Fibroblast of lung (primary cell): Measurements from ENCODE around the gene ACTN1. TPM values are rescaled to one million over a fixed set of nuclear protein-coding genes. Genes with fewer than 3 reads are reported as not detected.

Experiments
- DNase-seq, 2 donors: peaks; one replicate each; pipeline versions ENCODE4 v3.0.0 to v3.0.0-alpha.2; 2010; ENCODE audit warnings: low read depth in 2 of 2
- H2AFZ ChIP-seq: 2 replicates; pipeline ENCODE4 v1.5.1; 2012; ENCODE audit warnings: low read length, control low read depth, inconsistent platforms
- H3K27ac ChIP-seq: 2 replicates; pipeline ENCODE4 v1.5.1; 2011; ENCODE audit warnings: low read length, control low read depth; ENCODE audit not compliant: insufficient read depth
- H3K27me3 ChIP-seq: 2 replicates; pipeline ENCODE4 v1.5.1; 2011; ENCODE audit warnings: mild to moderate bottlenecking, low read length; ENCODE audit not compliant: control insufficient read depth, insufficient read depth
- H3K36me3 ChIP-seq: 2 replicates; pipeline ENCODE4 v1.5.1; 2011; ENCODE audit warnings: low read length; ENCODE audit not compliant: control insufficient read depth, insufficient read depth
- H3K4me1 ChIP-seq: 2 replicates; pipeline ENCODE4 v1.5.1; 2011; ENCODE audit warnings: low read length; ENCODE audit not compliant: control insufficient read depth, insufficient read depth; ENCODE audit errors: extremely low read depth
- H3K4me2 ChIP-seq: 2 replicates; pipeline ENCODE4 v1.5.1; 2011; ENCODE audit warnings: low read length, control low read depth; ENCODE audit not compliant: insufficient read depth; ENCODE audit errors: extremely low read depth
- H3K4me3 ChIP-seq, 4 experiments: fragments of 200-600 bp in 1 of 4; sonication (generic) in 1 of 4; replicated peaks in 1 of 4; 2 replicates each; pipeline ENCODE4 v1.5.1; 2011 to 2016; ENCODE audit warnings: low read length in 4 of 4, low read depth in 3 of 4, mild to moderate bottlenecking in 3 of 4, control low read depth in 2 of 4, inconsistent platforms in 1 of 4, mixed read lengths in 1 of 4; ENCODE audit not compliant: insufficient read depth in 1 of 4; ENCODE audit errors: control extremely low read depth in 1 of 4
- H3K79me2 ChIP-seq: 2 replicates; pipeline ENCODE4 v1.5.1; 2012; ENCODE audit warnings: mild to moderate bottlenecking, low read length, inconsistent platforms; ENCODE audit not compliant: control insufficient read depth, insufficient read depth
- H3K9ac ChIP-seq: 2 replicates; pipeline ENCODE4 v1.5.1; 2011; ENCODE audit warnings: mild to moderate bottlenecking, low read length, control low read depth; ENCODE audit not compliant: insufficient read depth
- H3K9me3 ChIP-seq: 2 replicates; pipeline ENCODE4 v1.5.1; 2012; ENCODE audit warnings: low read depth, low read length; ENCODE audit not compliant: control insufficient read depth, insufficient read depth
- H4K20me1 ChIP-seq: 2 replicates; pipeline ENCODE4 v1.5.1; 2011; ENCODE audit warnings: low read length; ENCODE audit not compliant: control insufficient read depth, insufficient read depth; ENCODE audit errors: extremely low read depth
- CTCF ChIP-seq, 2 donors: IDR thresholded peaks in 1 of 2; conservative IDR thresholded peaks in 1 of 2; 1 replicate in 1 of 2; 2 replicates in 1 of 2; pipeline ENCODE4 v1.5.1; 2011 to 2012; ENCODE audit warnings: low read length in 2 of 2, control low read depth in 1 of 2, inconsistent platforms in 1 of 2, low read depth in 1 of 2, mild to moderate bottlenecking in 1 of 2
- EZH2 ChIP-seq: IDR thresholded peaks from 2 replicates; pipeline ENCODE4 v1.5.1; 2012; ENCODE audit warnings: low read length, control low read depth, mild to moderate bottlenecking; ENCODE audit errors: missing control alignments
- polyA plus RNA-seq, 2 donors: library from polyadenylated mRNA; depleted of rRNA in 1 of 2; stranded (reverse) in 1 of 2; unstranded in 1 of 2; fragments of >200 nt; gene quantifications; 2 replicates each; pipeline ENCODE4 v1.2.1, GENCODE V29; 2011 to 2012; ENCODE audit warnings: missing spikeins in 1 of 2
- total RNA-seq: library from RNA; depleted of rRNA; stranded (reverse); fragments of >200 nt; gene quantifications from 2 replicates; pipeline ENCODE4 v1.2.1, GENCODE V29; 2014

Gene ACTN1
- total and polyA plus RNA-seq, 2 donors (not counting 1 experiment from before 2014, with no cell fraction given) = 254 to 729 TPM

- Histone ChIP-seq H2AFZ (no peak overlapping the region), H3K9me3 (no peaks in the 10 kb centered on the region), H3K36me3 (peaks cover 22% of the 10 kb centered on the region), H3K4me1 (peaks cover 58% of the 10 kb centered on the region), H4K20me1 (peaks cover 9% of the 10 kb centered on the region), H3K79me2 (peaks cover 100% of the 10 kb centered on the region), H3K4me3 (peak overlapping the region in 1 of 4 experiments; percentile 7), H3K9ac (no peak overlapping the region), H3K4me2 (peak overlapping the region; percentile 40), H3K27me3 (no peaks in the 10 kb centered on the region), H3K27ac (no peak overlapping the region)
- no peak for DNase-seq
- TF ChIP-seq CTCF (conservative IDR thresholded peaks at IDR 0.05 in 1 of 2, IDR thresholded peaks at IDR 0.05 in 1 of 2; ENCODE audit: low read depth in 1 of 2, low read length in 2 of 2) (no peak), EZH2 (no peak)
Observed at GRCh38 chr14:68970038-68970612, 9.0 kb downstream of the ACTN1 start.

GRCh38 chr14:68969278-68970033, 9.6 kb downstream of the ACTN1 start:
- no peak overlapping the region for H2AFZ ChIP-seq
- H3K4me1 ChIP-seq = peaks cover 58% of the 10 kb centered on the region
- no peak for TF ChIP-seq EZH2
- TF ChIP-seq CTCF (conservative IDR thresholded peaks at IDR 0.05 in 1 of 2, IDR thresholded peaks at IDR 0.05 in 1 of 2; ENCODE audit: low read depth in 1 of 2, low read length in 2 of 2) = no peak
- H3K27me3 ChIP-seq = no peaks in the 10 kb centered on the region
- H3K79me2 ChIP-seq = peaks cover 100% of the 10 kb centered on the region
- H4K20me1 ChIP-seq = peaks cover 9% of the 10 kb centered on the region
- no peak overlapping the region for H3K9ac ChIP-seq
- H3K27ac ChIP-seq = no peak overlapping the region
- H3K4me3 ChIP-seq = peak overlapping the region in 1 of 4 experiments; percentile 4
- H3K9me3 ChIP-seq = no peaks in the 10 kb centered on the region
- DNase-seq = no peak
- peaks cover 17% of the 10 kb centered on the region for H3K36me3 ChIP-seq
- H3K4me2 ChIP-seq = no peak overlapping the region

- peaks cover 100% of the 10 kb centered on the region for H3K79me2 ChIP-seq
- H4K20me1 ChIP-seq = peaks cover 12% of the 10 kb centered on the region
- no peak for DNase-seq
- H3K27ac ChIP-seq = no peak overlapping the region
- H3K4me2 ChIP-seq = no peak overlapping the region
- no peak overlapping the region for H2AFZ ChIP-seq
- H3K4me3 ChIP-seq = no peak overlapping the region
- H3K9ac ChIP-seq = no peak overlapping the region
- no peaks in the 10 kb centered on the region for H3K27me3 ChIP-seq
- peaks cover 59% of the 10 kb centered on the region for H3K4me1 ChIP-seq
- H3K36me3 ChIP-seq = peaks cover 13% of the 10 kb centered on the region
- no peaks in the 10 kb centered on the region for H3K9me3 ChIP-seq
- TF ChIP-seq EZH2 (no peak), CTCF (conservative IDR thresholded peaks at IDR 0.05 in 1 of 2, IDR thresholded peaks at IDR 0.05 in 1 of 2; ENCODE audit: low read depth in 1 of 2, low read length in 2 of 2) (no peak)
Observed at GRCh38 chr14:68968721-68969120, 10.4 kb downstream of the ACTN1 start.
